NCI-H82 treated with DMSO at 0.1 percent for 48 hours (cell line): ENCODE measurements around the gene GPC3.
"Not testable (repeated sequence)": the region's sequence is repeated elsewhere in the genome, so short reads cannot be mapped to it uniquely, and the experiment has no call there.

Experiments used
- DNase-seq: peaks from one replicate; lab custom pipeline; 2025; ENCODE audit not compliant: unreplicated experiment; lab: John Stamatoyannopoulos, UW

GPC3 gene

DNA sequence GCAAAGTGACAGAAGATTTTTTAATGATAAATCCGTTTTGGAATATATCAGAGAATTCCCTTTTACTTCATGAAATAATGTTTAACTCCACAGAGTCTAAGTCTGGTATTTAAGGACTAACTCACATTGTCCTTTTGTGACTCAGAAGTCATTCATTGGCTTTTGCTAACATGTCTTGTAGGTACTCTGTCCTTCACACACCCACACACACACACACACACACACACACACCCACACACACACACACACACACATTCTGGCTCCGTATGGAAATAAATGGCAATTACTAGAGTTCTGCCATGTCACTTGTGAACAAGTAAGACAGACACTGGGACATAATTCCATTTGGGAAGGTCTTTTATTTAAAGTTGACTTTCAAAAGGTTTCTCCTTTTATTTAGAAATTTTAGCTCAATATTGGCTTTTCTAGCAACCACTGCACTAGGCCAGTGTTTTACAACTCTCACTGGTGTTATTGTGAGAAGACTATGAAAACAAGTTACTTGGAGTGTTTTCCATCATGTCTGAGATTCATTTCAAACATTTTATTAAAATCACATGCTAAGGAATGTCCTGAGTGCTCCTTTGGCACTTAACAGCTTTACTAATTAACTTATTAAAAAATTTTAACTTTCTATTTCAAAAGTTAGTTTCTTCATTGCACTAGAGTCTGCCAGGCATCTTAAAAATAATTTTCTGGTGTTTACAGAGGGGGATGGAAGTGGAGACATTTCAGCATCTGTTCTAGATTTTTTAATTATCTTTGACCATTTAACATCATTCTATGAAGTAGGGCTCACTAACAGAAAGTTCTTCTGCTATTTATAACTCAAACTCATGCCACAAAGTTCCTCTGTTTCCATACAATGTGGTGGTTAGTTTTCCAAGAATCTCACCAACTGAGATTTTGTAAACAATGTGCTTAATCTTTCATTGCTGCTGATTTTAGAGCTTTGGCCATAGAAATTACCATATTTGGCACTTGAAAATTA lies 329.8 kb downstream of the GPC3 start:
- DNase-seq, result no peak

DNA sequence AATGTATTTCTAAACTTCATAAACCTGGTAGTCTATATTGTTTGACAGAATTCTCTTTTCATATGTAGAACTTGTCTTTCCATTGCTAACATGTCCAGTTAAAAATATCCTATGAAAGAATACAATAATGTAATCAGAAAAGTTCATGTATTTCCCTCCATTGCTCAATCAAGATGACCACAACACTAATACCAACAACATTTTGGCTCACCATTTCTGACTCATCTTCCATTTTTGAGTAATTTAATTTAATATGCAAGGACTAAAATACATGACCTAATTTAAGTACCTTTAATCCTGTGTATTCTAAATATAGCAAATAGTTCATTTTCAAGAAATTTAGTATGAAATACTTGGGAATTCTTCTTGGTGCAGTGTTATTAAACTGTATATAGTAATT lies 330.6 kb downstream of the GPC3 start:
- DNase-seq, result no peak

DNA sequence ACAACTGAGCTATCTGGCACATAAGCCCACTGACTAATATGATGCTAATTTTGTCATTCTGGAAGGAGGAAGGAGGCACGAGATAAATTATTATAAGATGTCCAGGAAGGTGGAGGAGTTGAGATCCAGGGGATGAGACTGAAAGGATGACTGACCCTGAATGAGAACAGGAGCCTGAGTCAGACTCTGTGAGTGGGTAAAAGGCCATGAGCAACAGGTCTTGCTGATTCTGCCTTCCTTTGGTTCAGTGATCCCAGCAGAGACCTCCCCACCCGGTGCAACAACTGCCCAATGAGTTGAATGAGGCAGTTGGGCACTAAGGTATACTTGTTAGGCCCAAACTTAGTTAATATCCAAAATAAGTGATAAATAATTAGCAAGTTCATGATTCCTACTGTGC lies 332.0 kb downstream of the GPC3 start:
- DNase-seq, result no peak

DNA sequence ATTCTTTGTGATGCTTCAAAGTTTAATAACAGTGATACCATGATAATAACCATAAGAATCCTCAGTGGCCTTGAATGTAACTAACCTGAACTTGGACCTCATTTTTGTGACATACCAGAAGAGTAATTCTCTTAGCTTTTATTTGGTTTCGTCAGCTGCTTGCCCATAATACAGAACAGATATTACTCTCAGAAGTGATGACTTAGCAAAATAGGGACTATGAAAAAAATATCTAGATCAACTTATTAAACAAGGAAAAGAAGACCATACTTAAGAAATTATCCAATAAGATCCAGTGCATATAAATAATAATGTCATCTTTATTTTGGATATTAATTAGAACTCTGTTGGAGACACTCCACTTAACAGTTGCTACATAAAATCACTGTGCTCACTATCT lies 333.2 kb downstream of the GPC3 start:
- no peak for DNase-seq

DNA sequence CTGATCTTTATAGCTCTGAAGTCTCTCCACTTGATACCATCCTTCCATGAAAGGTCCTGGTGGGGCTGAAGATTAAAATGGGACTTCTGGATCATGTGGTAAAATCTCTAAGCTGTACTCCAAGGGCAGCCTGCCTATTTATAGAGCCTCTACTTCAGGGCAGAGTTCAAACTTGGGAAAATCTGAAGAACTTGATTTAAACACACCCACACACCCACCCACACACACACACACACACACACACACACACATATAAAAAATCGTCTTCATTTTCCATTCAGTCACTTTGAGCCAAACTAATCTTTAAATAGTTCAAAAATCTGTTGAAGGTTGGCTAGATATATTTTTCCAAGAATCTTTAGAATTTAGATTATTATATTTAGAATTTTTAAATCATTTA lies 335.2 kb downstream of the GPC3 start:
- DNase-seq, result no peak

DNA sequence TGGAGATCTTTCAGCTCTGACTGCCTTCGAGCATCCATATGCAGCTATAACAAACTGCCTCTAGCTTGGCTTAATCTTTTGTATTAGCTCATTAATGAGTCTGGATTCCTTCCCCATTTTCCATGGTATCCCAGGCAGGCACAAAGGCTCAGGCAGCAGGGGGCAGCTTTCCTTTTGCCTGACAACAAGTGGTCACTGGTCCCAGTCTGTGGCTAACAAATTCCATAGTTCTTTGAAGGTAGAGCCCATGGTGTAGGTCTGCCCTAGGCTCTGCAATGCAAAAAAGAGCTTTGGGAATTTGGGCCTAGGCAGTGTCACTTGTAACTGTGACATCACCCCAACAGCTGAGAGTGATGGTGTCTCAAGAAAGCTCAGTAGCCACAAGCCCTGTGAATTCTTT lies 335.7 kb downstream of the GPC3 start:
- DNase-seq, result no peak

DNA sequence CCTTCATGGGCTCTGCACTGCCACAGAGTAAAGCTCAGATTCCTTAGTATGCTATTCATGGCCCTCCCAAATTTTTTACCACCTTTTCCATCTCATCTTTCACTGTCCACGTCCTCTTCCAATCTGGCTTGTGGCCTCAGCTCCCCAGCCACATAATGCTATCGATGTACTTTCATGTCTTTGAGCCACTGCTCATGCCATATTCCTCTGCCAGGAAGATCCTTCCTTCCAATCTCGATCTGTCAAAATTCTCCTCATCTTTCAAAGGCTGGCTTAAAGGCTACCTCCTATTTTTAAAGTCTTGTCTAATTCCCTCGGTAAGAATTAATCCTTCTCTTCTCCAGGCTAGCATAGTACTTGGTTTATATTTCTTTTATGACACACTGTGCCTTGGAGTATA lies 336.8 kb downstream of the GPC3 start:
- DNase-seq, result no peak

DNA sequence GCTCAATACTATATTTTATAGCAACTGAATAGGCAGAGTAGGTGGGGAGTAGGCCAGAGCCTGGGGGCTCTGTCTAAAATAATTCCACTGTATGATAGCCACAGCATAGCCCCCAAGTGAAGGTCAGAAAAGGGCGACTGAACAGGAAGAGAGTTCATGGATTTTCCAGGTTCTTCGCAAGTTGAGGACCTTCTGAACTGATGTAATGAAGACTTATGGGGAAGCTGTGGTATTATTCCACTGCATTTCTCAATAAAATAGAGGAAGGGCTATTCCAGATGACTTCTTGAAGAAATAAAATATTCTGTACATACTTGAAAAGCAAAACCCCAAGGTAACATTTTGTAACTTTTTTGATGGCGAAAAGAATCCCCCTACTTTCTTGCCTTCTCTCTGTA lies 338.7 kb downstream of the GPC3 start:
- no peak for DNase-seq

DNA sequence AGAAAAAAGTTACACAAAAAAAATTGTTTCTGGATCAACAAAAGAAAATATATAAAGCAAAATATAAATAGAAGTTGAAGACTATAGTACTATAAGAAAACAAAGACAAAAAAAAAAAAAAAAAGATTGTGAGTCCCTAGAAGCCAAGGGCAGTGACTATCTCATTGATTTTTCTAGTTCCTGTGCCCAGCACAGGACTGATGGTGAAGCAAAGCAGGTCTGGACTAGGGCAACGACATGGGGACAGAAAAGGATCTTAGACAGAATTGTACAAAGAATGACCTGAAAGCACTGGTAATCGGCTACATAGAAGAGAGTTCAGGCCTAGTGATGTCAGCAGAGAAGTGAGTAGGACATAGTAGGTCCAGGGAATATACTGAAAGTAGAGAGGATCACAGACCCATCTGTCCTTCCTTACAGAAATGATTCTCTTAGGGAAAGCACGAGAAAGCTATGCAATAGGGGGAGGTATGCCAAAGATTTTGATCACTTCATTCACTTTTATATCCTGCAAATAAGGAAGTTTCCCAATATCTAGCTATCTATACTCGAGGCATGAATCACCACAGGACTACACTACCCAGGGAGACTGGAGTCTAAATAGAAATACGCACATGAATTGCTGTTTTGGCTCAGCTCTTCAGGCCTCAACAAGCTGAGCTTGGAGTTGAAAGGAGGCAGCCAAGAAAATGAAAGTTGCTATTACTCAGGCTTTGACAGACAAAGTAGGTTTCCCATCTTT lies 339.2 kb downstream of the GPC3 start:
- DNase-seq, result no peak

DNA sequence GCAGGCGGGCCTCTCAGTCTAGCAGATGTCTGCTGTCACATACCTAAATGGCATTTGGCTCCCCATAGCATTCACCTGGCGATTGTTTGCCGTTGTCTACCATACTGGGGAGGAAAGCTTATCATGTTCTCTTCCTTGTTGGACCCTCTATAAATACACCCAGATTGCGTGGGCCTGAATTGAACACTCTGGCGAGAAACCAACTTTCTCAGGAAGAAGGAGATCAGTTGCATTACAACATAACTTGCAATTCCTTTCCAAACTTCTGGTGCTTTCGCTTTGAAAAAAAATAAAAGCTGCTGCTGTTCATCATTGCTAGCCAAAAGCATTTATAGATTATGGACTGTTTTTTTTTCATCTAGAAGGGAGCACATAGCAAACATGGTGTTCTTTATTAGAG lies 340.1 kb downstream of the GPC3 start:
- no peak for DNase-seq

DNA sequence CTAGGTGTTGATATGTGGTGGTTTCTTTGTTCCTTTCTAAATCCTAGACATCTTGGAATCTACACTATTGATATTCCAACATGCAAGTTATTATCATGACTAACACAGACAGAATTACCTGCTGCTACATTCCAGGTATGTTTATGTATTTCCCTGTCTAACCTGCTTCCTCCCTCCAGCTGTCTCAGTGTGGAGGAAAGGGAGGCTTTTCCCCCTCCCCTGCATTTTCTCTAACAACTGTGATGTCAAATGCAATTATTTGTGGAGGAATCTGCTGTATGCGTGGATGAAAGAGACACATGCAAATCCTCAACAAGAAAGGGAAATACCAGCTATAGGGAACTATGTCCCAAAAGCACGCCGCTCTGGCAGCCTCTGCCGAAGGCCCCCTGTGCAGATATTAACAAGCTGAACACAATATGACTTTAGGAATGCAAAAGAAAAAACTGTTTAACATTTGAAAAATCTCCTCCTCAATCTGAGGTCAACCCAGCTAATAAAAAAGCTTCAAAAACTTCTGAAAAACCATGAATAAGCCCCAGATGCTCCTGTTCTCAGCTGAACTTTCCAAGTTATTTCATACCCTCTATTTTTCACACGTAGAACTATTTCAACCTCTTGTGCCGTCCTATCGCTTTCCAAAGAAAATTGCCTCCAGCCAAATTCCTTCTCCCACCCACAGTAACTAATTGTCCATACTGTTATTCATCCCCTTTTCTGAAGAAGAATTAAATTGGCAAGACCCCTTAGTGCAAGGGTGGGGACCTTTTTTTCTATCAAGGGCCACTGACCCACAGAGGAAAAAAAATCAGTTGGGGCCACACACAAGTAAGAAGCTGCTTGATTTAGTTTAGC lies 345.0 kb downstream of the GPC3 start:
- no peak for DNase-seq

DNA sequence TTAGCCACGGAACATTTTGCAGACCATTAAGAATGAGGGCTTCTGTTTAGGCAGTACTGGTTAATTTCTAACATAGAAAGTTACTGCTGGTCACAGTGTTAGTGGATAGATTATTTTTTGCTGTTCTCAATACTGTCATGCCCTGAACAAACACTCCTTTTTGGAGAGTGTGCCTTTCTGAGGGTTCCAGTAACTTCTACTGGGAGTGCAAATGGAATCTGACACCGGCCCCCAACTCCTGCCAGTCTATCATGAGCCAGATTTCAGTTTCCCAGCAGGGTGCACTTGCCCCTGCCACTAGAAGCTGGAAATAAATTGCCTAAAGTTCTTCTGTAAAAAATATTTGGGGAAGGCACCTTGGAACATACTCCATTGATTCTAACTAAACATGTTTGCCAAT lies 345.7 kb downstream of the GPC3 start:
- DNase-seq, result no peak

DNA sequence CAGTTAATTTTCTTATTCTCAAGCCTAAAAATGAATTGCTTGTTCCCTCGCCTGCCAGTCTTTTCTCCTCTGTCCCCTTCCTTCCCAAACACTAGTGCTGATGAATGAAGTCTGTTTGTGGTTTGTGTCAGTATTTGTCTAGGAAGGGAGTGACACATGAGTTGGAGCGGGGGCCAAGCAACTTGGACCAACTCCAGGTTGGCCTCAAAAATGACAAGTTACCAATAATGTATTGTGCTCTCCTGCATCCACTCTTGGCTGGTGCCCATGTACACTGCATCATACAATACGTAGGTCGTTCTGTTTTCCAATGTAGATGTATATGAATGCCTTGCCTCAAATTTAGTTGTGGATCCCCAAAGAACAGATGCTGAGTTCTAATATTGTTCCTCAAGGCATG lies 347.1 kb downstream of the GPC3 start:
- DNase-seq, result no peak

DNA sequence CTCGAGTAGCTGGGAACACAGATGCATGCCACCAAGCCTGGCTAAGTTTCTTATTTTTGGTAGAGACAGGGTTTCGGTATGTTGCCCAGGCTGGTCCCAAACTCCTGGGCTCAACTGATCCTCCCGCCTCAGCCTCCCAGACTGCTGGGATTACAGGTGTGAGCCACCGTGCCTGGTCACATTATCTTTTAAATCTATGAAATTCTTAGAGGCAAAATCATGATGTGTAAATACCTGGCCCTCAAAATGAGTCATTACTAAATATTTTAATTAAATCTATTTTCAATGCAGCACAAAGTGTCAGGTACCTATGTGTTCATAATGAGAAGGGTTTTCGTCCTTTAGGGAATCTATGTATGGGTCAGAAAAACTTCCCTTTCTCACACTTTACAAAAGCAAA lies 347.6 kb downstream of the GPC3 start:
- no peak for DNase-seq

DNA sequence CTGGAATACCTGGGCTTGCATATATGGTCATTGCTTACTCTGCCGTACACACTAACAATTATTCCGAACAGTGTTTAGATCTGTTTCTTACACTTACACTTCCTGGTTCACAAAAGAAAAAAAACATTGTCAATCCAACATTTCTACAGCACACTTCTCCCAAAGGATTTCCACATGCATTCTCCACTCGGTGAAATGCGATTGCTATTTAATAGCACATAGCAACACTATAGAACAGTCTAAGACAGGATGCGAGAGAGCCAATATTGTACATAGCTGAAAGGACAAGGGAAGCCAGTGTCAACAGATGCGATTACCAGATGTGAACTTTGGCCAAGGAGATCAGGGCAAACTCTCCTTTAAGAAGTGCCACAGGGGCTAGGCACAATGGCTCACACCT lies 349.4 kb downstream of the GPC3 start:
- no peak for DNase-seq

DNA sequence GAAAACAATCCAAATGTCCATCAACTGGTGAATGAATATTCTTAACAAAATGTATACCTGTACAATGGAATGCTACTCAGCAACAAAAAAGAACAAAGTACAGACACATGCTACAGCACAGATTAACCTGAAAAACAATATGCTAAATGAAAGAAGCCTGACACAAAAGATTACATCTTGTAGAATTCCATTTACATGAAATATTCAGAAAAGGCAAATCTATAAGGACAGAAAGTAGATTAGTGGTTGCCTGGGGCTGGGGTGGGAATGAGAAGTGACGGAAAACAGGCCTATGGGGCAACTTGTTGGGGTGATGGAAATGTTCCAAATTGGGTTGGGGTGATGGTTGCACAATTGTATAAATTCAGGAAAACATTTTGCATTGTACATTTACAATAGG lies 351.0 kb downstream of the GPC3 start:
- DNase-seq, result no peak

DNA sequence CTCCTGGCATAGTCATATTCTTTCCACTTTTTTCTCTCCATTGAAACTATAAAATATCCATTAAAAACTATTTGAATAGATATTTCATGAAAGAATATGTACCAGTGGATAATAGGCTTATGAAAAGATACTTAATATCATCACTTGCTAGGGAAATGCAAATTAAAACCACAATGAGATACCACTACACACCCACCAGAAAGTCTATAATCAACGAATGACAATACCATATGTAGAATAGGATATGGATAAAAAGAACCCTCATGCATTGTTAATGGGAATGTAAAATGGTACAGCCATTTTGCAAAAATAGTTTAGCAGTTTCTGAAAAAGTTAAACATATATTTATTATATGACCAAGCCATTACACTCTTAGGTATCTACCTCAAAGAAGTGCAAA lies 351.4 kb downstream of the GPC3 start:
- no peak for DNase-seq

DNA sequence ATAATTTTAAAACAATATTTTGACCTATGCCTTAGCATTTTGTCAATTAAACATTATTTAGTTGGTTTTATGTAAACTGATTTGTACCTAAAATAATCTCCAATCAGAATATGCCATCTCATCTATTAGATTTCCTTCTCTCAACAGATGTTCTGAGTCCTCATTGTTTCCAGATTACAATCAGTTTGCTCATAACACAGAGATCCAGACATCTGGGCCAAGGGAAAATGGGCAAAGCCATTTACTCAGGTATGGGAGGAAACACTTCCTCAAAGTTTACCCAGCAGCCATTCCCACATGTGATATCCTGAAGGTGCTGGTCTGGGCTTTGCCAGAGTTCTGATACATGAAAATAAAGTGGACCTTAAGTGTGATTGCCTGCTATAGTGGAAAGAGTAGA lies 352.2 kb downstream of the GPC3 start:
- DNase-seq, result no peak

DNA sequence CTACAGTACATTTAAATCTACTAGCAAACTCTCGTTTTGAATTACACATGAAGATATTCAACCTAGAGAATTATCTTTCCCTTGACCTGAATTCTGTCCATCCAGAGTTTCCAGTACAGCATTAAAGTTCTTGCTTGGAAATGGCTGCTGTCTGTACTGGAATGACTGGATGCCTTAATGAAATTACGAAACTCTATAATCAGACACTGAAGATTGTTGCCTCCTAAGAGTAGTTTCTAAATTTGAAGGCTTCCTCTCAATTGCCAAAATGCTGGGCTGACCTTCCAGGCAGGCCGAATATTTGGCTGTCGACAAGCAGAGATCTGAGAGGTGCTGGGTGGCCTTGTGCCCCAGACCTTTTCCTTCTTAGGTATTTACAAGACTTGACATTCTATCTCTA lies 355.0 kb downstream of the GPC3 start:
- DNase-seq, result no peak

DNA sequence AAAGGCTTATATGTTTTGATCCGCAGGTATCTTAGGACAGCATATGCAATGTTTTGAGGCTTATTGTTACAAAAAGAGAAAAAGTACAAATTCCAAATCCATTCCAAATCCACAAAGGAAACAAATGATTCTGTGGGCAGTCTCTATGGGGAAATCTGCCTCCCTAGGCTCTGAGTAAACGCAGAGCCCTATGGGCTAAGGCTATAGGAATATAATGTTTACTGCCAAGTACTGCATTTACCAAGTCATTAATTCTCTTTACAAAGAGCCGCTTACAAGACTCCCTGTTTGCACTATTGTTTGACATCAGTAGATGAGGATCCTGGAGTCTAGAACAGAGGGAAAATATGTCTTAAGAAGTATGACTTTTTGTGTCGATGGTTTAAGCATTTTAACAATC lies 357.7 kb downstream of the GPC3 start:
- no peak for DNase-seq

DNA sequence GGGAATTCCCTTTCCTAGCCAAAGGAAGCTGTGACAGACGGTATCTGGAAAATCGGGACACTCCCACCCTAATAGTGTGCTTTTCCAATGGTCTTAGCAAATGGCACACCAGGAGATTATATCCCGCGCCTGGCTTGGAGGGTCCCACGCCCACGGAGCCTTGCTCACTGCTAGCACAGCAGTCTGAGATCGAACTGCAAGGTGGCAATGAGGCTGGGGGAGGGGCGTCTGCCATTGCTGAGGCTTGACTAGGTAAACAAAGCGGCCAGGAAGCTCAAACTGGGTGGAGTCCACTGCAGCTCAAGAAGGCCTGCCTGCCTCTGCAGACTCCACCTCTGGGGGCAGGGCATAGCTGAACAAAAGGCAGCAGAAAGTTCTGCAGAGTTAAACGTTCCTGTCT lies 364.0 kb downstream of the GPC3 start:
- not testable (repeated sequence) for DNase-seq
